Measurements from ENCODE around the gene POR. TPM values are rescaled to one million over a fixed set of nuclear protein-coding genes. Genes with fewer than 3 reads are reported as not detected.
A peak's percentile ranks its signal among the peaks of the same experiment; 100 is the strongest.

POR gene
- total and polyA plus RNA-seq, 2 of the 13 experiments (the other 11 are each of a cell fraction or from before 2014, with no cell fraction given), result 145 to 266 TPM

DNA sequence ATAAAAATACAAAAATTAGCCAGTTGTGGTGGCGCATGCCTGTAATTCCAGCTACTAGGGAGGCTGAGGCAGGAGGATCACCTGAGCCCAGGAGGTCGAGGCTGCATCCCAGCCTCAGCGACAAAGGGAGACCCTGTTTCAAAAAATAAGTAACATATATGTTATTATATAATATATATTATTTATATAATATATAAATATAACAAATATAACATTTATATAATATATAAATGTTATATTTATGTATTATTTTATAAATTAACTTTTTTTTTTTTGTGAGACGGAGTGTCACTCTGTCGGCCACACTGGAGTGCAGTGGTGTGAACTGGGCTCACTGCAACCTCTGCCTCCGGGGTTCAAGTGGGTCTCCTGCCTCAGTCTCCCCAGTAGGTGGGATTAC is 1.5 kb upstream of the POR start (continued):
- TF ChIP-seq, protein P1, sequence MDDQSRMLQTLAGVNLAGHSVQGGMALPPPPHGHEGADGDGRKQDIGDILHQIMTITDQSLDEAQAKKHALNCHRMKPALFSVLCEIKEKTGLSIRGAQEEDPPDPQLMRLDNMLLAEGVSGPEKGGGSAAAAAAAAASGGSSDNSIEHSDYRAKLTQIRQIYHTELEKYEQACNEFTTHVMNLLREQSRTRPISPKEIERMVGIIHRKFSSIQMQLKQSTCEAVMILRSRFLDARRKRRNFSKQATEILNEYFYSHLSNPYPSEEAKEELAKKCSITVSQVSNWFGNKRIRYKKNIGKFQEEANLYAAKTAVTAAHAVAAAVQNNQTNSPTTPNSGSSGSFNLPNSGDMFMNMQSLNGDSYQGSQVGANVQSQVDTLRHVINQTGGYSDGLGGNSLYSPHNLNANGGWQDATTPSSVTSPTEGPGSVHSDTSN (CRISPR knock-in tag; IDR thresholded peaks at IDR 0.05; ENCODE audit: borderline replicate concordance), result no peak

DNA sequence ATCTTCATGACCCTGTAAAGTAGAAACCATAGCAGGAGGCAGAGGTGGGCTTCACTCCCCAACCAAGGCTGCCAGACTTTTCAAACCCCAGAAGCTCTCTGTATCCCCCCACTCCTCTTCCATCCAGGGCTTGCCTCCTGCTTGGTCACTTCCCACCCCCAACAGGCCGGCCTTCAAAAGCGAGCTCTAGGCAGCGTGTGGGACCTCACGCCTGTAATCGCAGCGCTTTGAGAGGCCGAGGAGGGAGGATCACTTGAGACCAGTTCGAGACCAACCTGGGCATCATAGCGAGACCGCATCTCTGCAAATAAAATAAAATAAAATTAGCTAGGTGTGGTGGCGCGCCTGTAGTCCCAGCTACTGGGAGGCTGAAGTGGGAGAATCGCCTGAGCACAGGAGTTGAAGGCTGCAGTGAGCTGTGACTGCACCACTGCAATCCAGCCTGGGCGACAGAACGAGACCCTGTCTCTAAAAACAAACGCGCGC is 743 bp upstream of the POR start:
- H3K36me3 ChIP-seq (replicated peaks in 1 of 2; ENCODE audit: control insufficient read depth in 1 of 2, insufficient read depth in 2 of 2, low read length in 2 of 2), result no peaks in the 10 kb centered on the region
- peaks cover 50% of the 10 kb centered on the region for H3K79me2 ChIP-seq (ENCODE audit: insufficient read depth, low read length)
- no peaks in the 10 kb centered on the region; a peak in 1 of 5 replicates for H3K27me3 ChIP-seq (ENCODE audit: control insufficient read depth in 1 of 2, insufficient read depth in 2 of 2, low read length in 2 of 2)
- no peak overlapping the region for H2AFZ ChIP-seq (ENCODE audit: low read length)
- TF ChIP-seq REL (CRISPR knock-in tag; conservative IDR thresholded peaks at IDR 0.05), result 0 out of 2 replicates have a peak, but pooled peaks have one; percentile 23
- peak; percentile 3 for TF ChIP-seq IKZF4 (CRISPR knock-in tag; IDR thresholded peaks at IDR 0.05; ENCODE audit: borderline replicate concordance, low read depth, not compliant biosample characterization)
- no peak for TF ChIP-seq KAT2B (IDR thresholded peaks at IDR 0.05; ENCODE audit: borderline replicate concordance, low read depth, low read length)
- TF ChIP-seq ZNF589 (CRISPR knock-in tag; conservative IDR thresholded peaks at IDR 0.05), result 0 out of 2 replicates have a peak, but pooled peaks have one; percentile 21
- no peak for TF ChIP-seq ZBTB3 (CRISPR knock-in tag; IDR thresholded peaks at IDR 0.05; ENCODE audit: borderline replicate concordance, low read depth)
- TF ChIP-seq, protein P2, sequence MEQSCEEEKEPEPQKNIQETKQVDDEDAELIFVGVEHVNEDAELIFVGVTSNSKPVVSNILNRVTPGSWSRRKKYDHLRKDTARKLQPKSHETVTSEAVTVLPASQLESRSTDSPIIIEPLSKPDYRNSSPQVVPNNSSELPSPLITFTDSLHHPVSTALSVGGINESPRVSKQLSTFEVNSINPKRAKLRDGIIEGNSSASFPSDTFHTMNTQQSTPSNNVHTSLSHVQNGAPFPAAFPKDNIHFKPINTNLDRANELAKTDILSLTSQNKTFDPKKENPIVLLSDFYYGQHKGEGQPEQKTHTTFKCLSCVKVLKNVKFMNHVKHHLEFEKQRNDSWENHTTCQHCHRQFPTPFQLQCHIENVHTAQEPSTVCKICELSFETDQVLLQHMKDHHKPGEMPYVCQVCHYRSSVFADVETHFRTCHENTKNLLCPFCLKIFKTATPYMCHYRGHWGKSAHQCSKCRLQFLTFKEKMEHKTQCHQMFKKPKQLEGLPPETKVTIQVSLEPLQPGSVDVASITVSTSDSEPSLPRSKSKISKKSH (CRISPR knock-in tag; IDR thresholded peaks at IDR 0.05; ENCODE audit: borderline replicate concordance), result 0 out of 2 replicates have a peak, but pooled peaks have one; percentile 64
- 0 out of 2 replicates have a peak, but pooled peaks have one; percentile 12 for TF ChIP-seq NRL (CRISPR knock-in tag; IDR thresholded peaks at IDR 0.05; ENCODE audit: borderline replicate concordance)
- peak; percentile 81; the same call in 1 of the 2 replicates for TF ChIP-seq NFIB (CRISPR knock-in tag; IDR thresholded peaks at IDR 0.05; ENCODE audit: borderline replicate concordance)
- TF ChIP-seq ZNF3 (CRISPR knock-in tag; IDR thresholded peaks at IDR 0.05), result no peak
- POLR2A ChIA-PET, result interaction anchor here (0.8 to 4.4 kb wide), 17 partner anchors 7 to 106 kb away, joined by 3 to 78 read pairs (median 4); partner anchors contain the start of genes RHBDD2 and TMEM120A
- H3K4me2 ChIP-seq (ENCODE audit: low read depth, low read length), result peak overlapping the region; percentile 82
- ATAC-seq (peak; percentile 6), FAIRE-seq (no peak), DNase-seq (ENCODE audit: low spot score) (no peak)
- peaks cover 31% of the 10 kb centered on the region for H4K20me1 ChIP-seq (ENCODE audit: insufficient read depth, low read length)
- peaks cover 69% of the 10 kb centered on the region for H3K4me1 ChIP-seq (ENCODE audit: insufficient read depth, low read length)
- peak overlapping the region; percentile 61 to 86 (median 82) for H3K4me3 ChIP-seq (replicated peaks in 1 of 3; ENCODE audit: insufficient read depth in 1 of 3, low read depth in 2 of 3, low read length in 3 of 3)
- intact Hi-C loops (cut with micrococcal nuclease; ENCODE audit: unreplicated experiment), result no loop called here
- in situ Hi-C loops (cut with HindIII; ENCODE audit: extremely low pct_ligation_motif_present, low pct_unique_long_range_greater_than_20kb), result no loop called here
- no peaks in the 10 kb centered on the region for H3K9me3 ChIP-seq (ENCODE audit: low read length)
- 2% methylated on average over 17 of the region's 18 CpGs for WGBS (ENCODE audit: low lambda C conversion rate)
- TSS peak; percentile 87 for BruUV-seq (replicated peaks)
- CTCF ChIA-PET (ENCODE audit: low intra/inter-chr PET ratio, low total read pairs), result no interaction called here
- H3K9ac ChIP-seq (ENCODE audit: insufficient read depth, low read depth, low read length), result peak overlapping the region; percentile 94
- peak overlapping the region; percentile 90 for H3K27ac ChIP-seq (ENCODE audit: extremely low read length, insufficient read depth, low read length)
